K562 (cell line): ENCODE data around the gene BGLAP. TPM values are rescaled to one million over a fixed set of nuclear protein-coding genes. Genes with fewer than 3 reads are reported as not detected.

Source experiments
- ATAC-seq: fragments of 200-7000 bp; cut with Tn5 transposase; 3 replicates; pipeline ENCODE4 v1.9.1; 2020; ENCODE audit warnings: moderate library complexity
- BruUV-seq: library from RNA; stranded (reverse); fragments of 400-500 nt; replicated peaks from 2 replicates; lab custom pipeline; 2021; lab: Mats Ljungman, UMichigan
- CTCF ChIA-PET: fragments of 300-600 bp; formaldehyde crosslinking; extraction: SDS; loops from one replicate; lab custom pipeline; 2021; ENCODE audit warnings: low intra/inter-chr PET ratio; lab: Yijun Ruan, JAX
- POLR2A ChIA-PET: fragments of 300-600, 350-650 bp; sonication (Branson Sonifier 250); formaldehyde crosslinking; extraction: SDS; loops from one replicate; lab custom pipeline; 2021; ENCODE audit warnings: antibody characterized with exemption, inconsistent platforms; lab: Yijun Ruan, JAX
- DNase-seq, 4 experiments: peaks; one replicate each; pipeline versions ENCODE4 v3.0.0 to v3.0.0-alpha.2; 2011 to 2018; ENCODE audit warnings: low spot score in 3 of 4, mixed read lengths in 3 of 4; ENCODE audit errors: extremely low read depth in 1 of 4
- FAIRE-seq: peaks from 2 replicates; lab custom pipeline; 2011; peaks lifted over from hg19 to GRCh38; lab: Jason Lieb, UNC
- H2AFZ ChIP-seq: 2 replicates; pipeline ENCODE4 v1.6.0; 2011; ENCODE audit warnings: low read depth, low read length, control low read depth, inconsistent platforms
- H3K27ac ChIP-seq: fragments of 200-600 bp; 3 replicates; pipeline ENCODE4 v1.8.0; 2011; ENCODE audit warnings: low read depth, mild to moderate bottlenecking, control low read depth, inconsistent platforms, low read length, moderate library complexity, mixed read lengths; ENCODE audit errors: extremely low read depth
- H3K27me3 ChIP-seq, 2 experiments: fragments of 300-600 bp in 1 of 2; 2 replicates in 1 of 2; 3 replicates in 1 of 2; pipeline versions ENCODE4 v1.6.0 to v1.8.0; 2011; ENCODE audit warnings: inconsistent platforms in 2 of 2, low read length in 2 of 2, mild to moderate bottlenecking in 1 of 2, mixed read lengths in 1 of 2, moderate library complexity in 1 of 2; ENCODE audit not compliant: control insufficient read depth in 2 of 2, insufficient read depth in 2 of 2
- H3K36me3 ChIP-seq: fragments of 300-600 bp; 3 replicates; pipeline ENCODE4 v1.8.0; 2011; ENCODE audit warnings: mild to moderate bottlenecking, low read length, inconsistent platforms; ENCODE audit not compliant: control insufficient read depth, insufficient read depth
- H3K4me1 ChIP-seq, 2 experiments: fragments of 200-600 bp in 1 of 2; replicated peaks in 1 of 2; 2 replicates in 1 of 2; 3 replicates in 1 of 2; pipeline versions ENCODE4 v1.5.1 to v1.8.0; 2011; ENCODE audit warnings: inconsistent platforms in 2 of 2, low read length in 2 of 2, mild to moderate bottlenecking in 1 of 2, mixed read lengths in 1 of 2, moderate library complexity in 1 of 2; ENCODE audit not compliant: control insufficient read depth in 2 of 2, insufficient read depth in 2 of 2
- H3K4me2 ChIP-seq: 2 replicates; pipeline ENCODE4 v1.6.1; 2011; ENCODE audit warnings: low read length, control low read depth, inconsistent platforms, mixed read lengths; ENCODE audit not compliant: insufficient read depth
- H3K4me3 ChIP-seq: fragments of 200-600 bp; sonication (generic), shearing (Covaris generic); 2 replicates; pipeline ENCODE4 v1.5.1; 2016; ENCODE audit warnings: control low read depth, inconsistent platforms
- H3K79me2 ChIP-seq: fragments of 200-600 bp; 3 replicates; pipeline ENCODE4 v1.8.0; 2011; ENCODE audit warnings: low read length, inconsistent platforms; ENCODE audit not compliant: control insufficient read depth, insufficient read depth
- H3K9ac ChIP-seq, 2 experiments: 2 replicates each; pipeline versions ENCODE4 v1.6.0 to v1.6.1; 2011; ENCODE audit warnings: low read depth in 2 of 2, low read length in 2 of 2, control low read depth in 1 of 2, inconsistent platforms in 1 of 2, mild to moderate bottlenecking in 1 of 2, mixed read lengths in 1 of 2; ENCODE audit not compliant: insufficient read depth in 1 of 2
- H3K9me1 ChIP-seq: one replicate; pipeline ENCODE4 v1.6.0; 2011; ENCODE audit warnings: inconsistent platforms, mild to moderate bottlenecking, low read length, moderate library complexity; ENCODE audit not compliant: control insufficient read depth, insufficient read depth
- H3K9me3 ChIP-seq: replicated peaks from 2 replicates; pipeline ENCODE4 v1.5.1; 2011; ENCODE audit warnings: low read depth, low read length, inconsistent platforms; ENCODE audit not compliant: control insufficient read depth, insufficient read depth
- H4K20me1 ChIP-seq: replicated peaks from 2 replicates; pipeline ENCODE4 v1.6.1; 2011; ENCODE audit warnings: low read length, inconsistent platforms, mixed read lengths; ENCODE audit not compliant: control insufficient read depth, insufficient read depth
- CBFA2T3 ChIP-seq: fragments of 450-650 bp; IDR thresholded peaks from 2 replicates; pipeline ENCODE4 v1.6.1; 2017
- GATA2 ChIP-seq: sonication (generic); formaldehyde crosslinking; IDR thresholded peaks from 2 replicates; pipeline ENCODE4 v1.4.0; 2020; ENCODE audit warnings: mild to moderate bottlenecking, missing genetic modification reagents
- HDAC1 ChIP-seq, 2 experiments: fragments of 450-650 bp; IDR thresholded peaks; 2 replicates each; pipeline ENCODE4 v1.6.1; 2016 to 2017; ENCODE audit warnings: inconsistent platforms in 1 of 2, mild to moderate bottlenecking in 1 of 2, moderate library complexity in 1 of 2
- NKRF ChIP-seq: fragments of 450-650 bp; IDR thresholded peaks from 2 replicates; pipeline ENCODE4 v1.6.1; 2016; ENCODE audit warnings: borderline replicate concordance
- ZNF140 ChIP-seq: fragments of 250-450 bp; sonication (Bioruptor Pico); IDR thresholded peaks from 2 replicates; pipeline ENCODE4 v1.8.0; 2021; ENCODE audit warnings: moderate library complexity, mild to moderate bottlenecking, inconsistent platforms
- ZNF584 ChIP-seq: fragments of 200-800 bp; sonication (Bioruptor generic); IDR thresholded peaks from 2 replicates; pipeline ENCODE4 v1.6.1; 2016; ENCODE audit warnings: low read depth, mild to moderate bottlenecking, missing genetic modification characterization, missing compliant biosample characterization
- WGBS: fragments of 100-300 bp; shearing (Covaris generic); methylation state at CpG from one replicate; pipeline ENCODE4 v1.1.6; 2016; ENCODE audit warnings: low coverage, mixed read lengths; ENCODE audit not compliant: insufficient coverage; ENCODE audit errors: missing lambda C conversion rate; 5-methylcytosine and 5-hydroxymethylcytosine counted together
- in situ Hi-C: fragments of 300-500 bp; cut with MboI; formaldehyde crosslinking; loops from 4 replicates; pipeline ENCODE4 v1.15.0; 2018; ENCODE audit warnings: inconsistent platforms, mixed read lengths
- intact Hi-C: fragments of 100-400 bp; cut with micrococcal nuclease; formaldehyde crosslinking; loops from 2 replicates; pipeline ENCODE4 v1.14.2; 2022
- polyA plus RNA-seq, 8 experiments: library from polyadenylated mRNA; depleted of rRNA in 4 of 8; stranded (reverse) in 5 of 8; unstranded in 3 of 8; fragments of >200 nt; fragmentation: Nextera tagmentation in 2 of 8; fragmentation: Illumina TruSeq in 1 of 8; extraction: Ambion mirVana in 2 of 8; extraction: Trizol in 1 of 8; gene quantifications; 2 replicates each; pipeline versions ENCODE4 v1.2.1 to v1.2.3, GENCODE V29; 2011 to 2014; ENCODE audit warnings: inconsistent platforms in 1 of 8, missing spikeins in 1 of 8
- total RNA-seq, 7 experiments: library from RNA; depleted of rRNA in 6 of 7; stranded (reverse); fragments of >200 nt in 6 of 7; fragmentation: Illumina TruSeq in 2 of 7; extraction: Trizol in 2 of 7; gene quantifications; 2 replicates each; pipeline versions ENCODE4 v1.2.1 to v1.2.3, GENCODE V29; 2011 to 2021; ENCODE audit warnings: low replicate concordance in 1 of 7
- TF ChIP-seq, protein P1 (sequence below): sonication (generic); formaldehyde crosslinking; IDR thresholded peaks from 2 replicates; pipeline ENCODE4 v1.5.0; 2020; ENCODE audit warnings: missing genetic modification reagents
- TF ChIP-seq, protein P2 (sequence below): fragments of 450-650 bp; IDR thresholded peaks from 2 replicates; pipeline ENCODE4 v1.7.1; 2018; ENCODE audit warnings: mild to moderate bottlenecking, low read depth; ENCODE audit not compliant: partially characterized antibody
- TF ChIP-seq, protein P3 (sequence below): fragments of 450-650 bp; formaldehyde crosslinking; IDR thresholded peaks from 2 replicates; pipeline ENCODE4 v1.4.0; 2020; ENCODE audit warnings: mild to moderate bottlenecking, mixed read lengths
- TF ChIP-seq, protein P4 (sequence below): fragments of 450-650 bp; IDR thresholded peaks from one replicate; pipeline ENCODE4 v1.6.1; 2018; ENCODE audit warnings: mild to moderate bottlenecking, moderate library complexity; ENCODE audit not compliant: partially characterized antibody
- TF ChIP-seq, protein P5 (sequence below), 2 experiments: fragments of 450-650 bp; IDR thresholded peaks; 2 replicates each; pipeline ENCODE4 v1.6.1; 2016

Gene BGLAP
- total and polyA plus RNA-seq, 9 of the 15 experiments (the other 6 are each of a cell fraction or from before 2014, with no cell fraction given), result 0.15 to 1.4 (median 0.28) TPM; not detected in 3

DNA sequence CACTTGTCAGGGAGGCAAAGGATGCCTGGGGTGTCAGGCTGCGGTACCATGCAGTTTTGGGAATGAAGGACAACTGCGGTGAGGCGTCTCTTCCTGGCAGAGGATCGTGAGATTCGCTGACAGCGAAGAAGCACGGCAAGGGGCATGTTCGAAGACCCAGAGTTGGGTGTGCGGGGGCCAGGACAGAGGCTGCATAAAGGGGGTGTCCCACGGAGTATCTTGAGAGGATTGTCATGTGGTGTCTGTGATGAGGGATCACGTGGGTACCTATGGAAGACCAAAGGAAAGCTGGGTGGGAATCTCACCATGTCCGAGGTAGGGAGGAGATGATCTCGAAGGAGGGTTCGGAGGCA is 47.7 kb upstream of the BGLAP start:
- ChIA-PET POLR2A (interaction anchor here (0.8 to 2.7 kb wide), 8 partner anchors 16 to 104 kb away, joined by 3 to 23 read pairs (median 4); partner anchors contain the start of gene PMF1), CTCF (no interaction called here)
- no peak for FAIRE-seq
- in situ Hi-C loops (no loop called here), intact Hi-C loops (loop anchor here (5.0 kb wide), 1 partner anchor 47 kb away; no protein-coding TSS in a partner anchor)
- Histone ChIP-seq H3K4me2 (peak overlapping the region; percentile 95), H3K9me1 (no peaks in the 10 kb centered on the region), H3K36me3 (peaks cover 23% of the 10 kb centered on the region), H3K9ac (peak overlapping the region; percentile 67 to 94), H3K9me3 (peaks cover under 1% of the 10 kb centered on the region; the same call in 1 of the 2 replicates), H4K20me1 (no peaks in the 10 kb centered on the region), H3K4me1 (peaks cover 6 to 12% of the 10 kb centered on the region in 2 experiments), H3K4me3 (peak overlapping the region; percentile 71), H3K27ac (peak overlapping the region; percentile 49), H3K79me2 (peaks cover 48% of the 10 kb centered on the region), H3K27me3 (no peaks in the 10 kb centered on the region), H2AFZ (peak overlapping the region; percentile 60; the same call in 1 of the 2 replicates)
- ATAC-seq, result no peak
- WGBS, result 3% methylated on average over 14 of the region's 14 CpGs
- DNase-seq, result peak in 2 of 4 experiments; percentile 42
- BruUV-seq, result TSS peak; percentile 76
- peak; percentile 53; the same call in 1 of the 2 replicates for TF ChIP-seq GATA2 (CRISPR knock-in tag)
- TF ChIP-seq, protein P1, sequence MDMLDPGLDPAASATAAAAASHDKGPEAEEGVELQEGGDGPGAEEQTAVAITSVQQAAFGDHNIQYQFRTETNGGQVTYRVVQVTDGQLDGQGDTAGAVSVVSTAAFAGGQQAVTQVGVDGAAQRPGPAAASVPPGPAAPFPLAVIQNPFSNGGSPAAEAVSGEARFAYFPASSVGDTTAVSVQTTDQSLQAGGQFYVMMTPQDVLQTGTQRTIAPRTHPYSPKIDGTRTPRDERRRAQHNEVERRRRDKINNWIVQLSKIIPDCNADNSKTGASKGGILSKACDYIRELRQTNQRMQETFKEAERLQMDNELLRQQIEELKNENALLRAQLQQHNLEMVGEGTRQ (CRISPR knock-in tag), result 0 out of 2 replicates have a peak, but pooled peaks have one; percentile 25
- TF ChIP-seq, protein P2, sequence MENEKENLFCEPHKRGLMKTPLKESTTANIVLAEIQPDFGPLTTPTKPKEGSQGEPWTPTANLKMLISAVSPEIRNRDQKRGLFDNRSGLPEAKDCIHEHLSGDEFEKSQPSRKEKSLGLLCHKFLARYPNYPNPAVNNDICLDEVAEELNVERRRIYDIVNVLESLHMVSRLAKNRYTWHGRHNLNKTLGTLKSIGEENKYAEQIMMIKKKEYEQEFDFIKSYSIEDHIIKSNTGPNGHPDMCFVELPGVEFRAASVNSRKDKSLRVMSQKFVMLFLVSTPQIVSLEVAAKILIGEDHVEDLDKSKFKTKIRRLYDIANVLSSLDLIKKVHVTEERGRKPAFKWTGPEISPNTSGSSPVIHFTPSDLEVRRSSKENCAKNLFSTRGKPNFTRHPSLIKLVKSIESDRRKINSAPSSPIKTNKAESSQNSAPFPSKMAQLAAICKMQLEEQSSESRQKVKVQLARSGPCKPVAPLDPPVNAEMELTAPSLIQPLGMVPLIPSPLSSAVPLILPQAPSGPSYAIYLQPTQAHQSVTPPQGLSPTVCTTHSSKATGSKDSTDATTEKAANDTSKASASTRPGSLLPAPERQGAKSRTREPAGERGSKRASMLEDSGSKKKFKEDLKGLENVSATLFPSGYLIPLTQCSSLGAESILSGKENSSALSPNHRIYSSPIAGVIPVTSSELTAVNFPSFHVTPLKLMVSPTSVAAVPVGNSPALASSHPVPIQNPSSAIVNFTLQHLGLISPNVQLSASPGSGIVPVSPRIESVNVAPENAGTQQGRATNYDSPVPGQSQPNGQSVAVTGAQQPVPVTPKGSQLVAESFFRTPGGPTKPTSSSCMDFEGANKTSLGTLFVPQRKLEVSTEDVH, result no peak
- TF ChIP-seq NKRF, result no peak; the same call in 1 of the 2 replicates
- no peak for TF ChIP-seq CBFA2T3
- TF ChIP-seq, protein P3, sequence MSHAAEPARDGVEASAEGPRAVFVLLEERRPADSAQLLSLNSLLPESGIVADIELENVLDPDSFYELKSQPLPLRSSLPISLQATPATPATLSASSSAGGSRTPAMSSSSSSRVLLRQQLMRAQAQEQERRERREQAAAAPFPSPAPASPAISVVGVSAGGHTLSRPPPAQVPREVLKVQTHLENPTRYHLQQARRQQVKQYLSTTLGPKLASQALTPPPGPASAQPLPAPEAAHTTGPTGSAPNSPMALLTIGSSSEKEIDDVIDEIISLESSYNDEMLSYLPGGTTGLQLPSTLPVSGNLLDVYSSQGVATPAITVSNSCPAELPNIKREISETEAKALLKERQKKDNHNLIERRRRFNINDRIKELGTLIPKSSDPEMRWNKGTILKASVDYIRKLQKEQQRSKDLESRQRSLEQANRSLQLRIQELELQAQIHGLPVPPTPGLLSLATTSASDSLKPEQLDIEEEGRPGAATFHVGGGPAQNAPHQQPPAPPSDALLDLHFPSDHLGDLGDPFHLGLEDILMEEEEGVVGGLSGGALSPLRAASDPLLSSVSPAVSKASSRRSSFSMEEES (CRISPR knock-in tag), result peak; percentile 51
- TF ChIP-seq, protein P4, sequence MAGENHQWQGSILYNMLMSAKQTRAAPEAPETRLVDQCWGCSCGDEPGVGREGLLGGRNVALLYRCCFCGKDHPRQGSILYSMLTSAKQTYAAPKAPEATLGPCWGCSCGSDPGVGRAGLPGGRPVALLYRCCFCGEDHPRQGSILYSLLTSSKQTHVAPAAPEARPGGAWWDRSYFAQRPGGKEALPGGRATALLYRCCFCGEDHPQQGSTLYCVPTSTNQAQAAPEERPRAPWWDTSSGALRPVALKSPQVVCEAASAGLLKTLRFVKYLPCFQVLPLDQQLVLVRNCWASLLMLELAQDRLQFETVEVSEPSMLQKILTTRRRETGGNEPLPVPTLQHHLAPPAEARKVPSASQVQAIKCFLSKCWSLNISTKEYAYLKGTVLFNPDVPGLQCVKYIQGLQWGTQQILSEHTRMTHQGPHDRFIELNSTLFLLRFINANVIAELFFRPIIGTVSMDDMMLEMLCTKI, result no peak
- no peak for TF ChIP-seq ZNF140 (CRISPR knock-in tag)
- peak in 1 of 2 experiments; percentile 24; a peak in 1 of 4 replicates for TF ChIP-seq HDAC1 (IDR thresholded peaks at IDR 0.05)
- TF ChIP-seq, protein P5, sequence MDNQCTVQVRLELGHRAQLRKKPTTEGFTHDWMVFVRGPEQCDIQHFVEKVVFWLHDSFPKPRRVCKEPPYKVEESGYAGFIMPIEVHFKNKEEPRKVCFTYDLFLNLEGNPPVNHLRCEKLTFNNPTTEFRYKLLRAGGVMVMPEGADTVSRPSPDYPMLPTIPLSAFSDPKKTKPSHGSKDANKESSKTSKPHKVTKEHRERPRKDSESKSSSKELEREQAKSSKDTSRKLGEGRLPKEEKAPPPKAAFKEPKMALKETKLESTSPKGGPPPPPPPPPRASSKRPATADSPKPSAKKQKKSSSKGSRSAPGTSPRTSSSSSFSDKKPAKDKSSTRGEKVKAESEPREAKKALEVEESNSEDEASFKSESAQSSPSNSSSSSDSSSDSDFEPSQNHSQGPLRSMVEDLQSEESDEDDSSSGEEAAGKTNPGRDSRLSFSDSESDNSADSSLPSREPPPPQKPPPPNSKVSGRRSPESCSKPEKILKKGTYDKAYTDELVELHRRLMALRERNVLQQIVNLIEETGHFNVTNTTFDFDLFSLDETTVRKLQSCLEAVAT (IDR thresholded peaks at IDR 0.05), result no peak
- TF ChIP-seq ZNF584 (CRISPR knock-in tag), result no peak
